NT2/D1 (cell line): Measurements from ENCODE around the gene MYRF.

ENCODE experiments used
- DNase-seq: peaks from one replicate; pipeline ENCODE4 v3.0.0-alpha.2; 2011; ENCODE audit warnings: low read depth, low spot score
- H3K27me3 ChIP-seq: 2 replicates; pipeline ENCODE4 v1.6.0; 2011; ENCODE audit warnings: mild to moderate bottlenecking; ENCODE audit not compliant: insufficient read length, insufficient read depth
- H3K36me3 ChIP-seq: 2 replicates; pipeline ENCODE4 v1.6.1; 2011; ENCODE audit warnings: mild to moderate bottlenecking, low read length, mixed read lengths; ENCODE audit not compliant: insufficient read depth, insufficient read length
- H3K4me1 ChIP-seq: 2 replicates; pipeline ENCODE4 v1.5.1; 2011; ENCODE audit not compliant: insufficient read depth, insufficient read length
- H3K4me3 ChIP-seq: 2 replicates; pipeline ENCODE4 v1.5.1; 2011; ENCODE audit warnings: low read depth; ENCODE audit not compliant: insufficient read length
- H3K9ac ChIP-seq: 2 replicates; pipeline ENCODE4 v1.6.0; 2011; ENCODE audit warnings: low read depth; ENCODE audit not compliant: insufficient read length
- H3K9me3 ChIP-seq: 2 replicates; pipeline ENCODE4 v1.5.1; 2011; ENCODE audit warnings: mild to moderate bottlenecking, low read length; ENCODE audit not compliant: insufficient read depth
- SUZ12 ChIP-seq: IDR thresholded peaks from 2 replicates; pipeline ENCODE4 v1.6.1; 2011; ENCODE audit not compliant: insufficient read length, insufficient read depth; ENCODE audit errors: extremely low read depth
- YY1 ChIP-seq: IDR thresholded peaks from 2 replicates; pipeline ENCODE4 v1.6.1; 2011; ENCODE audit not compliant: insufficient read length, insufficient read depth
- ZNF274 ChIP-seq: IDR thresholded peaks from 2 replicates; pipeline ENCODE4 v1.6.1; 2011; ENCODE audit warnings: mild to moderate bottlenecking, low read depth, low read length

Gene MYRF

GRCh38 chr11:61749591-61750217 lies 2.7 kb upstream of the MYRF start:
- no peak for DNase-seq
- Histone ChIP-seq H3K4me3 (no peak overlapping the region), H3K9me3 (no peaks in the 10 kb centered on the region), H3K9ac (peak overlapping the region; percentile 76), H3K4me1 (peaks cover 60% of the 10 kb centered on the region), H3K36me3 (peaks cover 5% of the 10 kb centered on the region), H3K27me3 (peaks cover 20% of the 10 kb centered on the region)
- no peak for TF ChIP-seq SUZ12
- no peak for TF ChIP-seq ZNF274
- TF ChIP-seq YY1 = no peak

DNA sequence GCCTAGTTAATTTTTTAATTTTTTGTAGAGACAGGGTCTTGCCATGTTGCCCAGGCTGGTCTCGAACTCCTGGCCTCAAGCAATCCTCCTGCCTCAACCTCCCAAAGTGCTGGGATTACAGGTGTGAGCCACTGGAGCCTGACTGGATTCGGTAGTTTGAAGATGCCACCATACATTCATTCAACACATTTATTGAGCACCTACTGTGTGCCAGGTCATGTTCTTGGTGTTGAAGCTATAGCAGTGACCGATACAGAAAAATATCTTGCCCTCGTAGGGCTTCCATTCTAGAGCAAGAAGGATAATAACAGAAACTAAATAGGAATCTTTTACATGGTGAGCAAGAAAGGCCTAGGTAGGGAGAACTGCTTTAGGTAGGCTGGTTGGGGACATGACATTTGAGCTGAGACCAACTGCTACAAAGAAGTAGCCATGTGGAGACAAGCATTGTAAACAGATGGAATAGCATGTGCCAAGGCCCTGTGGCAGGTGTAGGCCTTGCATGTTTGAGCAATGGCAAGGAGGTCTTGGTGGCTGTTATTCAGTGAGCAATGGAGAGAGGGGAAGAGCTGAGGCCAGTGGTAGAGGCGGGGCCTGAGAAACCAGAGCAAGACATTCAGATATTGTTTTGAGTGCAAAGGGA lies 1.7 kb upstream of the MYRF start:
- H3K4me3 ChIP-seq = no peak overlapping the region
- no peaks in the 10 kb centered on the region for H3K9me3 ChIP-seq
- peaks cover 20% of the 10 kb centered on the region for H3K27me3 ChIP-seq
- peaks cover 58% of the 10 kb centered on the region for H3K4me1 ChIP-seq
- H3K9ac ChIP-seq = no peak overlapping the region
- DNase-seq = no peak
- TF ChIP-seq SUZ12 = no peak
- no peak for TF ChIP-seq ZNF274
- TF ChIP-seq YY1 = no peak
- peaks cover 2% of the 10 kb centered on the region for H3K36me3 ChIP-seq

DNA sequence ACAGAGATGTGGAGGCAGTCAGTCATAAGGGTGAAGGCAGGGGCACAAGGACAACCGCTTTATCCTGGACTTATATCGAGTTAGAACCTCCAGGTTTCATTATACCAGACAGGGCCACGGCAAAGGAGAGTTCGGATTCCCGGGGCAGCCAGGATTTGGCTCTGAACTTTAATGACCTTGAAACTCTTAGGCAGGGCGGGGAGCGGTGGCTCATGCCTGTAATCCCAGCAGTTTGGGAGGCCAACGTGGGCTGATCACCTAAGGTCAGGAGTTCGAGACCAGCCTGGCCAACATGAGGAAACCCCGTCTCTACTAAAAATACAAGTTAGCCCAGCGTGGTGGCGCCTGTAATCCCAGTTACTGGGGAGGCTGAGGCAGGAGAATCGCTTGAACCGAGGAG lies 1.1 kb upstream of the MYRF start:
- Histone ChIP-seq H3K9me3 (no peaks in the 10 kb centered on the region), H3K4me1 (peaks cover 59% of the 10 kb centered on the region), H3K36me3 (peaks cover 8% of the 10 kb centered on the region), H3K27me3 (peaks cover 20% of the 10 kb centered on the region), H3K9ac (no peak overlapping the region), H3K4me3 (no peak overlapping the region)
- no peak for DNase-seq
- no peak for TF ChIP-seq SUZ12

GRCh38 chr11:61752925-61753521 lies 587 bp downstream of the MYRF start:
- no peaks in the 10 kb centered on the region for H3K9me3 ChIP-seq
- H3K4me1 ChIP-seq = peaks cover 63% of the 10 kb centered on the region
- H3K4me3 ChIP-seq = peak overlapping the region; percentile 73
- no peak for DNase-seq
- peaks cover 15% of the 10 kb centered on the region for H3K36me3 ChIP-seq
- TF ChIP-seq ZNF274 (no peak), SUZ12 (no peak)
- H3K9ac ChIP-seq = peak overlapping the region; percentile 93
- H3K27me3 ChIP-seq = peaks cover 20% of the 10 kb centered on the region

GRCh38 chr11:61753672-61754071 lies 1.2 kb downstream of the MYRF start:
- TF ChIP-seq YY1 = no peak
- no peak for TF ChIP-seq ZNF274
- no peak for TF ChIP-seq SUZ12
- Histone ChIP-seq H3K27me3 (peaks cover 20% of the 10 kb centered on the region), H3K9ac (peak overlapping the region; percentile 65), H3K9me3 (no peaks in the 10 kb centered on the region), H3K36me3 (peaks cover 19% of the 10 kb centered on the region), H3K4me1 (peaks cover 62% of the 10 kb centered on the region), H3K4me3 (peak overlapping the region; percentile 73)
- DNase-seq = no peak

GRCh38 chr11:61754534-61755482 lies 2.4 kb downstream of the MYRF start:
- Histone ChIP-seq H3K36me3 (peaks cover 23% of the 10 kb centered on the region), H3K4me3 (no peak overlapping the region), H3K9ac (peak overlapping the region; percentile 65), H3K27me3 (peaks cover 20% of the 10 kb centered on the region), H3K9me3 (no peaks in the 10 kb centered on the region), H3K4me1 (peaks cover 60% of the 10 kb centered on the region)
- DNase-seq = no peak
- TF ChIP-seq YY1 (no peak), ZNF274 (no peak), SUZ12 (no peak)

GRCh38 chr11:61756147-61756451 lies 3.7 kb downstream of the MYRF start:
- Histone ChIP-seq H3K36me3 (peaks cover 23% of the 10 kb centered on the region), H3K9ac (no peak overlapping the region), H3K27me3 (peaks cover 17% of the 10 kb centered on the region), H3K9me3 (no peaks in the 10 kb centered on the region), H3K4me3 (no peak overlapping the region), H3K4me1 (peaks cover 61% of the 10 kb centered on the region)
- TF ChIP-seq ZNF274 (no peak), YY1 (no peak), SUZ12 (no peak)
- no peak for DNase-seq
